Activated T-cell treated with anti-CD3 and anti-CD28 coated beads for 48 hours (primary cell): ENCODE results near the gene AMFR.

Experiments
- DNase-seq: peaks from one replicate; pipeline ENCODE4 v3.0.0-alpha.2; 2020; ENCODE audit warnings: low read depth

The AMFR gene

DNA sequence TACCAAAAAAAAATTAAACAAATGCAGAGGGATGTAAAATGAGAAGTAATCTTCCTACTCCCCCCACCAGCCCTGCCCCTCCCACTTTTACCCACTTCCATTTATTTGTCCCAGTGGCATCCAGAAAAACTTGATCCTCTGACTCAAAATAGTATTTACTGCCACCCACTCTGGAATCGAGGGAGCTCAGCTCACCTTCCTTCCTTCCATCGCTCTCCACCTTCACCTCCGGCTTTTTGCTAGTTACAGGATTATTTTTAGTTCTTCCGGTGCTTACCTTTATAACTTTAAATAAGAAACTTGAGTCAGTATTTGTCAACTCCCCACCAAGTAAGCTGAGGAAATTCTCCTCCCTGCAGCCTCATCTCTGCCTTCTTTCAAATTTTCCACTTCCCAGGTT lies 94.9 kb downstream of the AMFR start:
- no peak for DNase-seq

GRCh38 chr16:56329887-56330286 lies 95.5 kb downstream of the AMFR start:
- DNase-seq = no peak

DNA sequence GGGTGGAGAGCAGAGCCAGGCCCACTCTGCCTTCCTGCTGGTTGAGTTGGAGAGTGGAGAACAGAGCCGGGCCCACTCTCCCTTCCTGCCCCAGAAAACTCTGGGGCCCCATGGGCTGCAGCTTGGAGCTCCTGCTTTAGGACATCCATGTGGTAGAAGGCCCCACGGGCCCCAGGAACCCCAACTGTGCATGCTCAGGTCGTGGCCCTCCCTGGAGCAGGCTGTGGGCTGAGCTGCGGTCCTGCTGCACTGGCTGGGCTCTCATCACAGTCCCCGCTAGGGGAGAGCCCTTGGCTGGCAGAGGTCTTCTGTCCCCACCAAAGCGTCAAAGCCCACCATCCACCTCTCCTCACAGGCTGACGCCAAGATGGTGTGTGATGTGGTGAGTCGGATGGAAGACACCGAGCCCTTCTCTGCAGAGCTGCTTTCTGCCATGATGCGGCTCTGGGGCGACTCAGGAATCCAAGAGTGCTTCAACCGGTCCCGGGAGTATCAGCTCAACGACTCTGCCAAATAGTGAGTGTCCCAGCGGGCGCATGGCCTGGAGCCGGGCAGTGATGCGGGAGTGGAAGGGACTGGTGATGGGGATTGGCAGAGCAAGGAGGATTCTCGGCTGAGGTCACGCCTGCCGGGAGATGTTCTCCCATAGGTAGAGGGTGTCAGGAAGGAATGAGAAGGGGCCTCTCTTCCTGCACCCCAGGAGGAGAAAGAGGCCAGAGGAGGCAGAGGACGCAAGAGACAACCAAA lies 96.9 kb downstream of the AMFR start:
- DNase-seq = no peak

GRCh38 chr16:56327929-56328258 lies 97.5 kb downstream of the AMFR start:
- no peak for DNase-seq

DNA sequence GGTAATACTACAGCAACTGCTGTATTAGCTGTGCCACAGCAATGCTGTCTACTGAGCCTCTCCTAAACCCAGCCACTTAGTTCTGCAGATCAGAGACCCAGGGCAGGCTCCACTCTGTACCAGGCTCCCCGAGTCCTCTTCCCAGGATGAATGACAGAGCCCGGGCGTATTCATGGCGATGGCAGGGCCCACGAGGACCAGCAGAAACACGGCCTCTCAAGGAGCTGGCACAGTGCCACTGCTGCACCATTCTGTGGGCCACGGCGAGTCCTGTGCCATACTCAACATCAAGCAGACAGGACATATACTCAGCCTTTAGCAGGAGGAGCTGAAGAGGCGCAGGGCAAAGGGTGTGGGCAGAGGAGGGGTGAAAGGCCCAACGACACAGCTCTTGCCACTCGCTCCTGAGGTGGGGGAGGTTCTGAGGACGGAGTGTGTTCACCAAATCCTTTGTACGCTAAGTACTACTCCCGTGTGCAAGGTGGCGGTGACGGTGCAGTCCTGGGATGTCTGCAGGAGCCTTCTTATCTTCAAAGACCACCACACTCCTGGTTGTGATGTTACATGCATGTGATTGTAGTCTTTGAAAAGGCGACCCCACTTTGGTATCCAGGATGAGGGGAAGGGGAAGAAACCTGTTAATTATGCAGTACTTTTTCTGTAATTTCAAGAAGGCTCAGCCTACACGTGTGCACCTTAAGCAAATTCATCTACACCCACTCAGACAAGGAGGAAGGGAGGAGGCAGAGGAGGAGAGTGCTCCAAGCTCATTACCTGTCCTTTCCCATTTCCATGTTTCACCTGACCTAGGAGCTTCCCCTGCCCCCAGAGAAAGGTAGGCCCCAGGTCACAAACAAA lies 98.0 kb downstream of the AMFR start:
- DNase-seq = no peak

DNA sequence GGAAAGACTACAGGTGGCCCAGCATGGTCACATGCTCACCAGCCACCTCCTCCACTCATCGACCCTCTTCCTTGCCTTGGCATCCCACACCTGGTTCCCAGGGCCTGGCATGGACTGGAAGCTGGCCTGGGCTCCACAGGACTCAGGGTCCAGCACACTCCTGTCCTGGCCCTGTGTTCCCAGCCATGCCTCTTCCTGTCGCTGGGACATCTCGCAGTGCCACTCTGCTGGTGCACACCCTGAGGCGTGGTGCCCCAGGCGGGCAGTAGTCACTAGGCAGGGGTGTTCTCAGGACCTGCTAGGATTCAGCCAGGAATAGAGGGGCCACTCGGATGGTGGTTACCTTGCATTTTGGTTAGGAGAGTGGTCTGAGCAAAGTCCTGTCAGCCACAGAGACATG lies 99.4 kb downstream of the AMFR start:
- no peak for DNase-seq

- no peak for DNase-seq
These were observed 100.9 kb downstream of the AMFR start for GRCh38 chr16:56324406-56324805.

- DNase-seq = no peak
These were observed 103.8 kb downstream of the AMFR start for GRCh38 chr16:56321571-56321970.

DNA sequence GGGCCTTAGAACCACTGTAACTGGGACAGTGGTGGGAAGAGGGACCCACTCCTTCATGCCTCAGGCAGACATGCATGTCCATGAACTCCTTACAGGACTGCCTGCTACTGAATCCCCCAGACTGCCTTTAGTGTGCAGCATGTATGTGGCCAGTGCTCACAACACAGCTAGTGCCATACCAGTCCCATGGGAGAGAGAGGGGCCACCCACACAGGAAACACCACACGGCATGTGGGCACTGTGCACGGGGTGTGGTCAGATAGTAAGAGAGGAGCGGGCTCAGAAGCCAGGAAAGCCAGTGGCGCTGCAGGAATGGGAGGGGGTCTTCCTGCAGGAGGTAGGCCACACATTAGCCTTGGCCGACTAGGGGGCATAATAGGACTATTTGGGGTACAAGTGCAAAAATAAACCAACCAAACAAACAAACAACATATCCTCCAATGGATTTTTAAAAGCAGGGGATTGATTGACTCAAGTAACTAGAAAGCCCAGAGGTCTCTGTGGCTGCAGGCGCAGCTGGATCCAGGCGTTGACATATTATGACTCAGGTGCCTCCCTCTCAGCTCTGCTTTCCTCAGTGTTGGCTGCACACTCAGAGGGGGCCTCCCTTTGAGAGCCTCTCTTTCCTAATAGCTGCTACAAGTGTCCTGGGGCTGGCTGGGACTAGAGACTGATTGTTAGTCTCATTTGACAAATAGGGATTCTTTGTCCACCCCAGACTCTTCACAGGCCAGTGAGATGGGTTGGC lies 104.4 kb downstream of the AMFR start:
- no peak for DNase-seq

DNA sequence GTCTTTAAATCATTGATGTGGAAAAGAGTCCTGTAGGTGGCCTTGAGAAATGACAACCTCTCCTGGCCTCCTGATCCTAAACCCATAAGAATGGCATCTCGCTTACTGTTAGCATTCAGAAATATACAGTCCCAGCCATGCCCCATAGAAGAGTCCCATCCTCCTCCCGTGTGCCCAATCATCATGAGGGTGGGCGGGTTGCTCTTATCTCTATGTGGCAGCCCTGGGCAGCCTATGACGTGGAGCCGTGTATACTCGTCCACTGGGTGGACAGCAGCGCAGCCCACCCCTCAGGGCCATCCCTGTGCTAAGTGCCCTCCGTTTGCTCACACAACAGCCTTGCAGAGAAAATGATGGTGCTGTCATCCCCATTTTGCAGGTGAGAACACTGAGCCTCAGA lies 105.3 kb downstream of the AMFR start:
- DNase-seq = no peak

DNA sequence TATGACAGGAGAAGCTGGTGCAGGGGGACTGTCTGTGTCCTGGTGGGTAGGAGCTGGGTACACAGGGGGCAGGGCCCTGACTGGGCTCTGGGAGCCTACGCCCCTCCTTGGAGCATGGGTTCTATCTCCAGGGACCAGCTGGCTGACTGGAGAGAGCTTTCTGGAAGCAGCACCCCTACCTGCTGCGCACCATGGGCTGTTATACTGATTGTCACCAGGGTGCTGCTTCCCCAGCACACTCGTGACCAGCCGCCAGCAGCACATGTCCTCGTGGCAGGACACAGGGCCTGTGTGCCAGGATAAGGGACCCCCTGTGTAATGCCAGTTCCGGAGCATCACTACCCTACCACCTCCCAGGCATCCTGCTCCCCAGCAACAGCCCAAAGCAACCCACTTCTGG lies 106.0 kb downstream of the AMFR start:
- DNase-seq = no peak

GRCh38 chr16:56318827-56319140 lies 106.6 kb downstream of the AMFR start:
- no peak for DNase-seq

GRCh38 chr16:56317998-56318826 lies 107.1 kb downstream of the AMFR start:
- peak; percentile 74 for DNase-seq

GRCh38 chr16:56316545-56316944 lies 108.8 kb downstream of the AMFR start:
- DNase-seq = no peak

DNA sequence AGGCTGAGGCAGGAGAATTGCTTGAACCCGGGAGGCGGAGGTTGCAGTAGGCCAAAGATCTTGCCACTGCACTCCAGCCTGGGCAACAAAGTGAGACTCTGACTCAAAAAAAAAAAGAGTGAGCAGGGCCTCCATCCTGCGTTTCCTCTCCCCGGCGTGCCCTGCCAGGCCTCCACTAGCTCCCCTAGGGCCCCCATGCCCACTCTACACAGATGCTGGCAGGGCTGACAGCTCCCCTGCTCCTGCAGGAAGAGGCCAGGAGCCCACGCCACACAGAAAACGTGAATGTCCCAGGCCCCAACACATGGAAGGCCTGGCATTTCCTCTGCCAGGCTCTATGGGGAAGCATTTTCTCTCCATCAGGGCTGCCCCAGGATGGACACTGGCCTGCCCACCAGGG lies 109.4 kb downstream of the AMFR start:
- DNase-seq = no peak

GRCh38 chr16:56314244-56314850 lies 111.0 kb downstream of the AMFR start:
- no peak for DNase-seq

- DNase-seq = no peak
These were observed 112.8 kb downstream of the AMFR start for GRCh38 chr16:56312556-56312955.

GRCh38 chr16:56312028-56312300 lies 113.4 kb downstream of the AMFR start:
- no peak for DNase-seq
